Adrenal gland (tissue), 12 donors: Measurements from ENCODE around the gene STX16. TPM values are rescaled to one million over a fixed set of nuclear protein-coding genes. Genes with fewer than 3 reads are reported as not detected.

Source experiments
- DNase-seq, 7 donors: peaks; one replicate each; pipeline ENCODE4 v3.0.0-alpha.2; 2019 to 2020
- H3K27ac ChIP-seq, 5 donors: fragments of 200-600 bp; sonication (generic) in 4 of 5; 1 replicate in 3 of 5; 2 replicates in 2 of 5; pipeline versions ENCODE4 v1.5.1 to v1.8.0; 2016 to 2020; ENCODE audit warnings: mild to moderate bottlenecking in 1 of 5
- H3K27me3 ChIP-seq: fragments of 200-600 bp; 2 replicates; pipeline ENCODE4 v1.8.0; 2021
- H3K36me3 ChIP-seq, 2 donors: fragments of 200-600 bp; replicated peaks in 1 of 2; 1 replicate in 1 of 2; 2 replicates in 1 of 2; pipeline versions ENCODE4 v1.5.1 to v1.8.0; 2018 to 2022
- H3K4me1 ChIP-seq, 2 donors: fragments of 200-600 bp; replicated peaks in 1 of 2; 1 replicate in 1 of 2; 2 replicates in 1 of 2; pipeline versions ENCODE4 v1.5.1 to v1.8.0; 2018 to 2021
- H3K4me3 ChIP-seq, 4 donors: fragments of 200-600 bp; sonication (generic) in 3 of 4; one replicate each; pipeline ENCODE4 v1.5.1; 2016 to 2018
- H3K9me3 ChIP-seq, 3 donors: fragments of 200-600 bp; sonication (generic) in 1 of 3; replicated peaks in 1 of 3; 1 replicate in 2 of 3; 2 replicates in 1 of 3; pipeline versions ENCODE4 v1.5.1 to v1.8.0; 2016 to 2021
- POLR2A ChIP-seq, 2 donors: fragments of 450-650 bp; IDR thresholded peaks; one replicate each; pipeline ENCODE4 v1.6.1; 2017; ENCODE audit warnings: antibody characterized with exemption in 2 of 2, mild to moderate bottlenecking in 2 of 2, moderate library complexity in 1 of 2
- WGBS, 4 donors: extraction: QIAGEN DNeasy Blood & Tissue Kit in 2 of 4; methylation state at CpG; one replicate each; pipeline versions ENCODE4 v1.1.5 to v1.1.7; 2013 to 2017; 5-methylcytosine and 5-hydroxymethylcytosine counted together
- intact Hi-C, 2 donors: fragments of 100-400 bp; cut with DNase I; formaldehyde crosslinking; loops; one replicate each; pipeline versions ENCODE4 v1.14.1 to v1.15.0; 2022 to 2023
- polyA plus RNA-seq, 3 donors: library from polyadenylated mRNA; stranded (reverse); fragments of 200-250 nt in 2 of 3; fragments of 350-450 nt in 1 of 3; fragmentation: Illumina TruSeq in 1 of 3; extraction: RNeasy Lipid Tissue Mini Kit (QIAGEN cat#74804) in 1 of 3; gene quantifications; one replicate each; pipeline ENCODE4 v1.2.3, GENCODE V29; 2013 to 2014
- total RNA-seq, 9 donors: library from RNA; depleted of rRNA in 4 of 9; stranded (reverse); fragments of >200 nt in 4 of 9; fragments of 120-200 nt in 1 of 9; fragmentation: NEBNext Ultra II Directional in 1 of 9; extraction: Animal tissue kit (Norgen Biotek cat#: 25700) in 1 of 9; gene quantifications; one replicate each; pipeline versions ENCODE4 v1.1.0 to v1.2.4, GENCODE V29; 2013 to 2023
- TF ChIP-seq, protein P1 (sequence below), 6 experiments: fragments of 450-650 bp in 4 of 6; fragments of 200-600 bp in 2 of 6; sonication (generic) in 1 of 6; IDR thresholded peaks; 1 replicate in 5 of 6; 2 replicates in 1 of 6; pipeline versions ENCODE4 v1.5.1 to v1.8.0; 2016 to 2021; ENCODE audit warnings: antibody characterized with exemption in 6 of 6, mild to moderate bottlenecking in 2 of 6, moderate library complexity in 1 of 6
- donor health status: healthy with polysubstance abuse.
- donor health status: Bipolar disorder and iron deficiency.
- donor health status: DM: yes; HTN: yes; CAD: no.
- donor health status: DM: no; HTN: no; CAD: no.
- donor health status: DM: no; HTN: no; CAD: no.
- donor health status: DM: yes; HTN: yes; CAD: no.

STX16 gene
- total and polyA plus RNA-seq, 12 donors = 29.3 to 134 (median 43.6) TPM

DNA sequence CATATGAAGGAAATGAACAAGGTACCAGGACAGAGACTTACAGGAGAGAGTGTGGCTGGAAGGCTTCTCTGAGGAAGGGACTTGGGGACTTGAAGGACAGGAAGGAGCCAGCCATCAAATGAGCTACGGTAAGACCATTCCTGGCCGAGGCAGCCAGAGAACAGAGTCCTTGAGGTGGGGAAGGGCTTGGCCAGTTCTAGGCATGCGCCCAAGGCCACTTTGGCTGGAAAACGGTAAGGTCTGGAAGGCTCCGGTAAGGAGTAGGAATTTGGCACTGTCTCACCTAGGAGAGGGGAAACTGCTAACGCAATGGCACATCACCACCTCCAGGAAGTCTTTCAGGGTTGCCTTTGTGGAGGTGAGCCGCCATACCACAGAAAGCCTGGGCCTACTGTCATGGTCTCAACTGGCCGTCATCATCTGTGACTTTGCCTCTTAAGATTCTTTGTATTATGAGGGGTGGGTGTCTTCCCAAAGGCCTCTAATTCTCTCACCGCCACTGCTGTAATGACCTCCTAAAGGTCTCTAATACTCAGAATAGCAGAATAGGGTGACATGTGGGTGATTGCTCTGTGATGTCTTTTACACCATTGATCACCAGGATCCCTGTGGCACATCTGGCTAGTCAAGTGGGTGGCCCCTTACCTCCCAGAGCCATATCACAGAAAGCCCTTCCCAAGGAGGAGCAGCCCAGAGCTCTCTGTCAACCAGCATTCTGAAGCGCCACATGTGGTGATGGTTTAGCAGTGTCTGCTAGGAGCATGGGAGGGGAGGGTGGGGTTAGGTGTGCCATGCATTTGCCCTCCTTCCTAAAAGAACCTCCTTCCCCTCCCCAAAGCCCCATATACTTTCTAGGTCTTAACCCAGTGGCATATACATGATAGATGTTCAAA is 17.7 kb upstream of the STX16 start:
- H3K4me1 ChIP-seq = no peaks in the 10 kb centered on the region
- WGBS, 4 donors = 69 to 79% (median 74%) methylated on average over 9 to 10 of the region's 10 CpGs
- H3K4me3 ChIP-seq = no peak overlapping the region
- no peak for DNase-seq
- H3K27ac ChIP-seq = no peak overlapping the region
- no peaks in the 10 kb centered on the region for H3K9me3 ChIP-seq
- H3K36me3 ChIP-seq = no peaks in the 10 kb centered on the region
- H3K27me3 ChIP-seq = no peaks in the 10 kb centered on the region
- intact Hi-C loops = no loop called here
- TF ChIP-seq, protein P1, sequence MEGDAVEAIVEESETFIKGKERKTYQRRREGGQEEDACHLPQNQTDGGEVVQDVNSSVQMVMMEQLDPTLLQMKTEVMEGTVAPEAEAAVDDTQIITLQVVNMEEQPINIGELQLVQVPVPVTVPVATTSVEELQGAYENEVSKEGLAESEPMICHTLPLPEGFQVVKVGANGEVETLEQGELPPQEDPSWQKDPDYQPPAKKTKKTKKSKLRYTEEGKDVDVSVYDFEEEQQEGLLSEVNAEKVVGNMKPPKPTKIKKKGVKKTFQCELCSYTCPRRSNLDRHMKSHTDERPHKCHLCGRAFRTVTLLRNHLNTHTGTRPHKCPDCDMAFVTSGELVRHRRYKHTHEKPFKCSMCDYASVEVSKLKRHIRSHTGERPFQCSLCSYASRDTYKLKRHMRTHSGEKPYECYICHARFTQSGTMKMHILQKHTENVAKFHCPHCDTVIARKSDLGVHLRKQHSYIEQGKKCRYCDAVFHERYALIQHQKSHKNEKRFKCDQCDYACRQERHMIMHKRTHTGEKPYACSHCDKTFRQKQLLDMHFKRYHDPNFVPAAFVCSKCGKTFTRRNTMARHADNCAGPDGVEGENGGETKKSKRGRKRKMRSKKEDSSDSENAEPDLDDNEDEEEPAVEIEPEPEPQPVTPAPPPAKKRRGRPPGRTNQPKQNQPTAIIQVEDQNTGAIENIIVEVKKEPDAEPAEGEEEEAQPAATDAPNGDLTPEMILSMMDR (IDR thresholded peaks at IDR 0.05) = no peak
- TF ChIP-seq POLR2A (IDR thresholded peaks at IDR 0.05) = no peak

GRCh38 chr20:58634059-58634458 is 17.0 kb upstream of the STX16 start:
- no peak overlapping the region for H3K4me3 ChIP-seq
- no peaks in the 10 kb centered on the region for H3K4me1 ChIP-seq
- WGBS, 4 donors = 83 to 88% (median 85%) methylated on average over 17 of the region's 17 CpGs
- no peaks in the 10 kb centered on the region for H3K9me3 ChIP-seq
- H3K27me3 ChIP-seq = no peaks in the 10 kb centered on the region
- H3K36me3 ChIP-seq = no peaks in the 10 kb centered on the region
- no peak overlapping the region for H3K27ac ChIP-seq
- intact Hi-C loops = no loop called here
- no peak for TF ChIP-seq POLR2A (IDR thresholded peaks at IDR 0.05)
- TF ChIP-seq, protein P1 (IDR thresholded peaks at IDR 0.05) = no peak
- DNase-seq = no peak

GRCh38 chr20:58634521-58635278 is 16.4 kb upstream of the STX16 start:
- WGBS, 4 donors = 66 to 71% (median 68%) methylated on average over 17 to 26 of the region's 26 CpGs
- Histone ChIP-seq H3K9me3 (no peaks in the 10 kb centered on the region), H3K36me3 (no peaks in the 10 kb centered on the region), H3K27ac (no peak overlapping the region), H3K4me3 (no peak overlapping the region), H3K27me3 (no peaks in the 10 kb centered on the region), H3K4me1 (no peaks in the 10 kb centered on the region)
- TF ChIP-seq POLR2A (IDR thresholded peaks at IDR 0.05) = no peak
- TF ChIP-seq, protein P1 (IDR thresholded peaks at IDR 0.05) = no peak
- intact Hi-C loops = no loop called here
- DNase-seq = no peak

- H3K4me1 ChIP-seq = no peaks in the 10 kb centered on the region
- H3K27ac ChIP-seq = no peak overlapping the region
- H3K36me3 ChIP-seq = no peaks in the 10 kb centered on the region
- no peak overlapping the region for H3K4me3 ChIP-seq
- no peak for TF ChIP-seq POLR2A (IDR thresholded peaks at IDR 0.05)
- TF ChIP-seq, protein P1 (IDR thresholded peaks at IDR 0.05) = no peak
- intact Hi-C loops = no loop called here
- no peaks in the 10 kb centered on the region for H3K9me3 ChIP-seq
- no peak for DNase-seq
- 80 to 87% (median 85%) methylated on average over 7 to 11 of the region's 11 CpGs for WGBS, 4 donors
- H3K27me3 ChIP-seq = no peaks in the 10 kb centered on the region
Measured at GRCh38 chr20:58635279-58635665, 15.8 kb upstream of the STX16 start.
